ENCODE data around the gene SCYL3.
A peak's percentile ranks its signal among the peaks of the same experiment; 100 is the strongest.
"Not testable (repeated sequence)": the region's sequence is repeated elsewhere in the genome, so short reads cannot be mapped to it uniquely, and the experiment has no call there.

The SCYL3 gene

GRCh38 chr1:169867012-169867675 is 26.6 kb downstream of the SCYL3 start:
- DNase-seq, result peak; percentile 71

- no peak for DNase-seq
Observed at GRCh38 chr1:169866577-169866976, 27.1 kb downstream of the SCYL3 start.

GRCh38 chr1:169864531-169864930 is 29.2 kb downstream of the SCYL3 start:
- DNase-seq, result not testable (repeated sequence)

GRCh38 chr1:169860750-169861149 is 32.9 kb downstream of the SCYL3 start:
- DNase-seq, result no peak

- no peak for DNase-seq
Observed at GRCh38 chr1:169860187-169860586, 33.5 kb downstream of the SCYL3 start.

GRCh38 chr1:169859001-169859400 is 34.7 kb downstream of the SCYL3 start:
- no peak for DNase-seq

- DNase-seq, result no peak
Observed at GRCh38 chr1:169858467-169858866, 35.2 kb downstream of the SCYL3 start.

- DNase-seq, result peak; percentile 71
Observed at GRCh38 chr1:169853341-169853740, 40.4 kb downstream of the SCYL3 start.

- no peak for DNase-seq
Observed at GRCh38 chr1:169849346-169850022, 44.2 kb downstream of the SCYL3 start.

- DNase-seq, result no peak
Observed at GRCh38 chr1:169848456-169848855, 45.2 kb downstream of the SCYL3 start.

GRCh38 chr1:169844941-169845608 is 48.6 kb downstream of the SCYL3 start:
- no peak for DNase-seq

GRCh38 chr1:169838942-169839341 is 54.8 kb downstream of the SCYL3 start:
- DNase-seq, result no peak

GRCh38 chr1:169836198-169836597 is 57.5 kb downstream of the SCYL3 start:
- no peak for DNase-seq

GRCh38 chr1:169835647-169836046 is 58.0 kb downstream of the SCYL3 start:
- DNase-seq, result no peak

- no peak for DNase-seq
Observed at GRCh38 chr1:169834869-169835268, 58.8 kb downstream of the SCYL3 start.

GRCh38 chr1:169833179-169833901 is 60.4 kb downstream of the SCYL3 start:
- DNase-seq, result no peak

GRCh38 chr1:169829671-169830070 is 64.0 kb downstream of the SCYL3 start:
- DNase-seq, result no peak

- DNase-seq, result no peak
Observed at GRCh38 chr1:169824153-169824552, 69.5 kb downstream of the SCYL3 start.

- DNase-seq, result no peak
Observed at GRCh38 chr1:169821500-169821899, 72.2 kb downstream of the SCYL3 start.

- no peak for DNase-seq
Observed at GRCh38 chr1:169816617-169817016, 77.1 kb downstream of the SCYL3 start.

- DNase-seq, result no peak
Observed at GRCh38 chr1:169814265-169814664, 79.4 kb downstream of the SCYL3 start.

GRCh38 chr1:169812131-169812530 is 81.6 kb downstream of the SCYL3 start:
- DNase-seq, result no peak

GRCh38 chr1:169811418-169812035 is 82.2 kb downstream of the SCYL3 start:
- not testable (repeated sequence) for DNase-seq

Data from left hindlimb (tissue), 1 donor.